T-helper 22 cell (primary cell): ENCODE data around the gene FSD1.
"Not testable (repeated sequence)": the region's sequence is repeated elsewhere in the genome, so short reads cannot be mapped to it uniquely, and the experiment has no call there.

ENCODE experiments used
- DNase-seq: peaks from one replicate; pipeline ENCODE4 v3.0.0-alpha.2; 2020; ENCODE audit warnings: low read depth

FSD1 gene

DNA sequence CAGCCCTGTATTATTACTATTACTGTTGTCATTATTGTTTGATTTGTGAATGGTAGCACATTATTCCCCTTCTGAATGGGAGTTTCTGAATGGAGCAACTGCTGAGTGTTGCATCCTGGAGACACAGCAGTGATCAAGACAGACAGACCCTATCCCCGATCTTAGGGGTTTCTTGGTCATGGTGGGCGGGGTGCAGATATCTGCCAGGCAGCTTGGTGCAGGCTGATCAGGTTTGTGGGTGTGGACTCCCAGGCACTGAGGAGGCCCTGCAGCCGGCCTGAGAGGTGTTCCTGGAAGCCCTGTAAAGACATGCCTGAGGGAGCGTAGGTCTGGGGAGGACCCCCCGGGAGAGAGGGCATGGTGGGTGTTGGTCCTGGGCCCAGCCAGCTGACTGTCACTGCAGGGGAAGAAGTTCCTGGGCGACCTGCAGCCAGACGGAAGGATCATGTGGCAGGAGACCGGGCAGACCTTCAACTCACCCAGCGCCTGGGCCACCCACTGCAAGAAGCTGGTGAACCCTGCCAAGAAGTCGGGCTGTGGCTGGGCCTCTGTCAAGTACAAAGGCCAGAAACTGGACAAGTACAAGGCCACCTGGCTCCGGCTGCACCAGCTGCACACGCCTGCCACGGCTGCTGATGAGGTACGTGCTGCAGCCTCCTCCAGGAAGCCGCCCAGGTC is 41.1 kb downstream of the FSD1 start:
- DNase-seq, result no peak

DNA sequence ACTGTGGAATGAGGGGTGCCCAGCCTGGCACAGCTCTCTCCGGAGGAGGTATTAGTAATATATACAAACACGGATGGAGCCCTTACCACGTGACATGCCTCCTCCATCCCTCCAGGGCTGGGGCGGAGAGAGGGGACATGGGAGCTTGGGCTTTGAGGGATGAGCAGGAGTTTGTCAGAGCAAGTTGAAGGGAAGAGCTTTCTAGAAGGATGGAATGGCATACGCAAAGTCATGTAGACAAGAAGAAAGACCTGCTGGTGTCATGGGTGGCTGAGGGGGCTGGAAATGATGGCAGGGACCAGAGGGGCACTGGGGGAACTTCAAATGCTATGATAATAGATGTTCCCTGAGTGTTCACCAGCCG is 41.6 kb downstream of the FSD1 start:
- no peak for DNase-seq

DNA sequence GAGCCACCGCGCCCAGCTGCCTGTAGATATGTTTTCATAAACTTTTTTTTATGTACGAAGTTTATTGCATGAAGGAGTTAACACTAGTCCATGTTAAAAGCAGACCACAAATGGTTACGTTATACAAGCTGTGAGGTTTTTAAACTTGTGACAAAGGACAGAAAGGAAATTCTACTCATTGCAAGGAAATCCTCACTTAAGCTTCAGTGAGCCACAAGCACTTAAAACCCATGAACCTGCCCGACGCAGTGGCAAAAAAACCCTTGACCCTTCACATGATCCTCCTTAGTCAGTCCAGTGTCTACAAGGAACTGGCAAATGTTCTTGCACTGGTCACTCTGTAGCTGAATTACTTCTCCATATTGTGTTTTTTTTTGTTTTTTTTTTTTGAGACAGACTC is 43.1 kb downstream of the FSD1 start:
- no peak for DNase-seq

DNA sequence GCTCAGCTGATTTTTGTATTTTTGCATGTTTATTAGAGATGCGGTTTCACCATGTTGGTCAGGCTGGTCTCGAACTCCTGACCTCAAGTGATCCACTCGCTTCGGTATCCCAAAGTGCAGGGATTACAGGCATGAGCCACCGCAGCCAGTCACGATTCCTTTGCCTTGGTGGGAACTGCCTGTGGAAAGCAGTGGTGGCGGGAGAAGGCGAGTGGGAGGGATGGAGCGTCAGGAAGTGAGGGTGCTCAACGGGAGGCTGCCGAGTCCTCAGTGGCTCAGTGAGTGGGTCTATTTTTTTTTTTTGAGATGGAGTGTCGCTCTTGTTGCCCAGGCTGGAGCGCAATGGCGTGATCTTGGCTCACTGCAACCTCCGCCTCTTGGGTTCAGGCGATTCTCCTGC is 44.8 kb downstream of the FSD1 start:
- DNase-seq, result not testable (repeated sequence)

DNA sequence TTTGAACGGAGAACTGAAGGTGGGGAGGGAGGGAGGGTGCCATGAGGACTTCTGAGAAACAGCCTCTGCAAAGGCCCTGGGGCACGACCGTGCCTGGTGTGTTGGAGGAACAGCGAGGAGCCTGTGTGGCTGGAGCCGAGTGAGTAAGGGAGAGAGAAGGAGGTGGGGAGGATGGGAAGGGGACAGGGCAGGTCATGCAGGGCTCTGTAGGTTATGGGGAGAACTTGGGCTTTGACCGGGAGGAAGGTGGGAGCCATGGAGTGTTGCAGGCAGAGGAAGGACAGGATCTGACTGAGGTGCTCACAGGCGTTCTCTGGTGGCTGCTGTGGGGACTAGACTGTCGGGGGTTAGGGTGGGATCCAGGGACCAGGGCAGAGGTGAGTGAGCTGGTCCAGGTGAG is 45.7 kb downstream of the FSD1 start:
- no peak for DNase-seq

DNA sequence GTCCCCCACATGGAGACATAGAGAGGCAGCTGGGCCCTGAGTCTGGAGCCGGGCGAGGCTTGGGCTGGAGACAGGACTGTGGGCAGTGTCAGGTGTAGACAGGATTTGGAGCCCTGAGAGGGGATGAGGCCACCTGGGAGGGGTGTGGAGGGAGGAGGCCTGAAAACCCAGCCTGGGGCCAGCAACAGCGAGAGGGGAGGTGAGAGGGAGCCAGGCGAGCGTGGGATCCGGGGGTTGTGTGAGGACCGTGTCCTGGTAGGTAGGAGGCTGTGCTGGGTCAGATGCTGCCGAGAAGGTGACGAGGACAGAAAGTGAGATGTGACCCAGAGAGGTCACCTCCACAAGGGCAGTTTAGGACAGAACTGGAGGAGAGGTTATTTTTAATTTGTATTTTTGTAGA is 46.3 kb downstream of the FSD1 start:
- no peak for DNase-seq

DNA sequence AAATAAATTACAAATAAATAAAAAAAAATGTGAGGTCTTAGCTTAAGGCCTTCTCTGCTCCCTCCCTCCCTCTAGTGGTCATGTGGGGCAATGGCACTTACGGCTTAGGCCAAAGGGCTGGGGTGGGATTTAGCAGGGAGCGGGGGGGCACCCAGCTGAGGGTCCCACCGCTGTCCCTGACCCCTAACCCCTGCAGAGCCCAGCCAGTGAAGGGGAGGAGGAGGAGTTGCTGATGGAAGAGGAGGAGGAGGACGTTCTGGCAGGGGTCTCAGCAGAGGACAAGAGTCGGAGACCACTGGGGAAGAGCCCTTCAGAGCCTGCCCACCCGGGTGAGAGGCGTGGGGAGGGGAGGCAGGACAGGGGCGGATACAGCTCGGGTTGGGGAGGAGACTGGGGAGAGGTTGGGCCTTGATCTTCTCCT is 48.3 kb downstream of the FSD1 start:
- DNase-seq, result no peak

DNA sequence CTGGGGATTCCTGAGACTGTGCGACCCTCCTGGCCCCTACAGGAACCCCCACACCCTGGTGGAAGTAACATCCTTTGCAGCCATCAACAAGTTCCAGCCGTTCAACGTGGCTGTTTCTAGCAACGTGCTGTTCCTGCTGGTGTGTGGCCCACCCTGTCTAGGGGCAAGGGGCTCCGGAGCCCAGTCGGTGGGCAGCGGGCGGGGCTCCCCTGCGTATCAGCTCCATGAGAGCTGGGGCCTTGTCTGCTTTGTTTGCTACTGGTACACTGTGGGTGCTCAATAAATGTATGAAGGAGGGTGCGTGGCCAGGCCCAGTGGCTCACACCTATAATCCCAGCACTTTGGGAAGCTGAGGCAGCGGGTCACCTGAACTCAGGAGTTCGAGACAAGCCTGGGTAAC is 49.9 kb downstream of the FSD1 start:
- DNase-seq, result no peak

DNA sequence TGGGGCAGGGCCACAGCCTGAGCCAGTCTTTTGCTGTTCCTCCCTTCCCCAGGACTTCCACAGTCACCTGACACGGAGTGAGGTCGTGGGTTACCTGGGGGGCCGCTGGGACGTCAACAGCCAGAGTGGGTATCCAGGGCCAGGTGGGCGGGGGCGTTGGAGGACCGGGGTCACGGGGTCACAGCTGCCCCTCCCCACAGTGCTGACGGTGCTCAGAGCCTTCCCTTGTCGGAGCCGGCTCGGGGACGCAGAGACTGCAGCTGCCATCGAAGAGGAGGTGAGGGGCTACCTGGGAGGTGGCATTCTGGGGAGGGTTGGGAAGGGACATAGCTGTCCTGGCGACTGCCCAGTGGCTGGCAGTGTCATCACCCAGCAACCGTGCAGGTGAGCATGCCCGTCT is 50.5 kb downstream of the FSD1 start:
- no peak for DNase-seq

DNA sequence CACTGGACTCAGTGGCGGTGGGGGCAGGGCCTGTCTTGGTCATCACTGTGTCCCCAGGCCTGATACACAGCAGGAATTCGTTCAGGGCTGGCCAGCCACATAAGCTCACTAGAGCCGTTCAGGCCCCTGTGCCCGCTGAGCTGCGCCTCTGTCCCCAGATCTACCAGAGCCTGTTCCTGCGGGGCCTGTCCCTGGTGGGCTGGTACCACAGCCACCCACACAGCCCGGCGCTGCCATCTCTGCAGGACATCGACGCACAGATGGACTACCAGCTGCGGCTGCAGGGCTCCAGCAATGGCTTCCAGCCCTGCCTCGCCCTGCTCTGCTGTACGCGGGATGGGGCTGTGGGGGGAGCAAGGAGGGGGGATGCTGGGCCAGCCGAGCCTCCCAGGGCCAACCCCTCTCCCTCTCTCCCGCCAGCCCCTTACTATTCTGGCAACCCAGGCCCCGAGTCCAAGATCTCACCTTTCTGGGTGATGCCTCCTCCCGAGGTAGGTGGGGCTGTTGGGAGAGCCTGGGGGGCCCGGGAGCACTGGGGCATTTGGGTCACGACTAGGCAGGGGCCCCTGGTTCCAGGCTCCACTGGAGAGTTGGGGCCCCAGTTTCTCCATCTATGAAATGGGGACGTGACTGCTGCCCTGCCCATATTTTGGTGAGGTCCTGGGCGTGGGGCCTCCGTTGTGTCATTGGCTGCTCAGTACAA is 52.8 kb downstream of the FSD1 start:
- no peak for DNase-seq

DNA sequence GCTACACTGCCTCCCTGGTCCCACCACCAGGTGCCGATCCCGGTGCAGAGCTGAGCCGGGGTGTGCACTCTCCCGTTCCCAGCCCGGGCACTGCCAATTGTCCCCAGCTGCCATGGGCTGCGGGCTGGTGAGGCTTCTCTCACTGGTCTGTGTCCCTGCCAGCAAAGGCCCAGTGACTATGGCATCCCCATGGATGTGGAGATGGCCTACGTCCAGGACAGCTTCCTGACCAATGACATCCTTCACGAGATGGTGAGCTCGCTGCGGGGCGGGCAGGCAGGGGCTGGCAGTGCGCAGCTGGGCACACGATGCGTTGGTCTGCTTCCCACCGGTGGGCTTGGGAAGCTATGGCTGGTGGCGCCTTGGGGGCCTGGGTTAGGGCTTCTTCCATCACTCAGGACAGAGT is 53.5 kb downstream of the FSD1 start:
- DNase-seq, result no peak

DNA sequence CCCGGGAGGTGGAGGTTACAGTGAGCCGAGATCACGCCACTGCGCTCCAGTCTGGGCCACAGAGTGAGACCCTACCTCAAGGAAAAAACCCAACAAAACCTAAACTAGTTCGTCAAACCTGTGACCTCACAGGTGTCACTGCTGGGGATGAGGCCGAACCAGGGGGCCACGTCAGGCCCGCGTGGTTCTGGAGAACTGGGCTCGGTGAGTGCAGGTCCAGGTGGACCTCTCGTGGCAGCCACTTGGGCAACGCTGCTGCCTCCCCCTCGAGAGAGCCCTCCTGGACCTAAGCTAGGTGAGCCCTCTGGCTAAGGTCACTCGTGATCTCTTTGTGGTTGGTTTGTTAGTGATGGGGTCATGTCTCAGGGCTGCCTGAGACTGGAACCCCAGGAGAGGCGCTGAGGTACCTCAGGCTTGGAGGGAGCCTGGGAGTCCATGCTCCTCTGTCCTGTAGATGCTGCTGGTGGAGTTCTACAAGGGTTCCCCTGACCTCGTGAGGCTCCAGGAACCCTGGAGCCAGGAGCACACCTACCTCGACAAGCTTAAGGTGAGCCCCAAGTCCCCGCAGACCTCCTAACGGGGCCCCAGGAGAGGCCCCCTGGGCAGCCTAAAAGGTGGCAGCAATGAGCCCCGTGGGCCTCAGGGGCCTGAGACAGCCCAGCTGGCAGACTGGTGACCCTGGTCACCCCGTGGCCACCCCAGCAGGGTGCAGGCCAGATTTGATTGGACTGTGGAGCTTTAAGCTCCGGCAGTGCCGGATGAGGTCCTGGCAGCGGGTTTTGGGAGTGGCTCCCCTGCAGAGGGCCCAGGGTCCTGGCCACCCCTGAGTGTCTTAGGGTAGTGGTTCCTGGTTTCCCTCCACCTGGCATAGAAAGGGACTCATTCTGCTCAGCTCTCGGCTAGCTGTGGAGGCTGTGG is 54.6 kb downstream of the FSD1 start:
- DNase-seq, result no peak

DNA sequence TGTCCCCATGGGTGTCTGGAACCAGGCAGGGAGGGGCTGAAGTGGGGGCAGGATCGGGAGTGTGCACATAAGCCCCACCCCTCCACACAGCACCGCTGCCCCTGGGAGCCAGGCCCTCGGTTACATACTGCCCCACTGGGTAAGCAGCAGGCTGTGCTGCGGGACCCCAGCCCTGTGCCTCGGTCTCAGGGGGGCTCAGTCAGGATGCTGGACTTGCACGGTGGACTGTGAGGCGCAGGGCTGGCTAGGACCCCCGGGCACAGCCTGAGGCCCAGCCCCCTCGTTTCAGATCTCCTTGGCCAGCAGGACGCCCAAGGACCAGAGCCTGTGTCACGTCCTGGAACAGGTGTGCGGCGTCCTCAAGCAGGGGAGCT is 55.2 kb downstream of the FSD1 start:
- DNase-seq, result no peak

DNA sequence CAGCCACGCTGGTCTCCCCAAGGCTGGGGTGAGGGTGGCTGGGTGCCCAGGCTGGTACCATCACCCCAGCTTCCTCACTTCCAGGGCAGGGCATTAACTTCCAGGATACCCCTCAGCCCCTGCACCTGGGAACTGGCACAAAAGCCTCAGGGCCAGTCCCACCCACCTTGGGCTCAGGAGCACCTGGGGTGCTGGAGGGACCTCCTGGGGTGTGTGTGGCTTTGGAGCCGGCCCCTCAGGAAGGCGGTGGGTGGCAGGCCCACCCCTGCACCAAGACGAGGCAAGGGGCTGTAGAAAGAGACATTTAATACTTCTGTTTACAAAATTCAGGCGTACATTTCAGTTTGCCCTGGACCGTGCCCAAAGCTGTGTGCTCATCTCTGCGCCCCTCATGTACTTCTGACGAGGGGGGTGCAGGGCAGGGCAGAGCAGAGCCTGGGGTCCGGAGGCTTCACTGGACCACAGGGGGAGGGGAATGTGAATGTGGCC is 55.7 kb downstream of the FSD1 start:
- DNase-seq, result no peak

DNA sequence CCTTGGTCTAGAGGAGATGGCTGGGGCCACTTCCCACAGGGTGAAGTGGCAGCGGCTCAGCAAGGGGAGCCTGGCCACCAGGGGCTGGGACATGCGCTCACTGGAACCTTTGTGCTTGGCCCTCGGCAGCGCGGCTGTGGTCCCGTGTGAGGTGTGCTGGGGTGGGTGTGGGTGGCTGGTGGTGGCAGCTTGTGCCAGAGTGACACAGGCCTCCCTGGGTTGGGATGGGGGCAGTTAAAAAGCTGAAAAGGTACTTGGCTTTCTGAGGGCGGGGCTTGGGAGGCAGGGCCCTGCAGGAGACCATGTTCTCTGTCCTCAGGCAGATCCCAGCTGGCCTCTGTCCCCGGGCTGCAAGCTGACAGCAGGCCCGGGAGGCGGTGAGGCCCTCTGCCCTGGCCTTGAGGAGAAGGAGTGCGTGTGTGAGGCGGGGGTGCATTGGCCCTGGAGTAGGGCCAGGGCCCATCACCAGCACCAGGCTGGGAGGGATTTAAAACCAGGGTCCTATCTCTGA is 56.3 kb downstream of the FSD1 start:
- no peak for DNase-seq

DNA sequence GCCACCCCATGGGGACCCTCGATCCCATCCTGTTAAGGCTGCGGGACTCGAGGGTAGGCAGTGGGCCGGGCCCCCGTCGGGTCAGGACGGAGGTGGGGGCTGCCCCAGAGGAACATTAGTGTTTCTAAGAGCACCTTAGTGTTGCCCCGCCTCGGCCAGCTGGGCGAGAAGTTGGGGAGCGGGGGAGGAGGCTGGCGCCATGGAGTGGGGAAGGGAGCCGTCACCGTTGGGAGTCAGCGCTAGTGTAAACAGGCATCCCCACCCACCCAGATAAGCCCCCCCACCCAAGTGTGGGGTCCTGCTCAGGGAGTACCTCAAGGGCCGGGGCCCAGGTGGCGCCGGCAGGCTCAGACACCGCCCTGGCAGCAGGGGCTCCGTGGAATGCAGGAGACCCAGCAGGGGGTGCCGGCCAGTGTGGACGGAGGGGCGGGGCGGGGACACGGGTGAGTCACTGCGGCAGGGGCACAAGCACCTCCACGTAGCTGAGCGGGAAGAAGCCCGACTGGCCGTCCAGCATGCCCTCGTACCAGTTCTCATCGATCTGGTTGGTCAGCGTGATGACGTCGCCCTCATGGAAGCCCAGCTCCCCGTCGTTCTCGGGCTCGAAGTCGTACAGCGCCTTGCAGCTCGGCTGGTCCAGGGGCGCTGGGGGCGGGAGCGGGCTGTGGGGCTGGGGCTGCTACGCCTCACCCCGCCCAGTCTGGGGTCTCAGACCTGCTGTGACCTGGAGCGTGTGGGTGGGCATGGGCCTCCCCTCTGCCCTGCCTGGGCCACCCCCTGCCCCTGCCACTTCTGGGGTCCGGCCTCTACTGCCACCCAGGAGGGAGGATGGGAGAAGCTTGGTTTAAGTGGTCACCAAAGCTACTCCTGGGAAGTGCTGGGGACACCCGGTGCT is 57.0 kb downstream of the FSD1 start:
- no peak for DNase-seq

DNA sequence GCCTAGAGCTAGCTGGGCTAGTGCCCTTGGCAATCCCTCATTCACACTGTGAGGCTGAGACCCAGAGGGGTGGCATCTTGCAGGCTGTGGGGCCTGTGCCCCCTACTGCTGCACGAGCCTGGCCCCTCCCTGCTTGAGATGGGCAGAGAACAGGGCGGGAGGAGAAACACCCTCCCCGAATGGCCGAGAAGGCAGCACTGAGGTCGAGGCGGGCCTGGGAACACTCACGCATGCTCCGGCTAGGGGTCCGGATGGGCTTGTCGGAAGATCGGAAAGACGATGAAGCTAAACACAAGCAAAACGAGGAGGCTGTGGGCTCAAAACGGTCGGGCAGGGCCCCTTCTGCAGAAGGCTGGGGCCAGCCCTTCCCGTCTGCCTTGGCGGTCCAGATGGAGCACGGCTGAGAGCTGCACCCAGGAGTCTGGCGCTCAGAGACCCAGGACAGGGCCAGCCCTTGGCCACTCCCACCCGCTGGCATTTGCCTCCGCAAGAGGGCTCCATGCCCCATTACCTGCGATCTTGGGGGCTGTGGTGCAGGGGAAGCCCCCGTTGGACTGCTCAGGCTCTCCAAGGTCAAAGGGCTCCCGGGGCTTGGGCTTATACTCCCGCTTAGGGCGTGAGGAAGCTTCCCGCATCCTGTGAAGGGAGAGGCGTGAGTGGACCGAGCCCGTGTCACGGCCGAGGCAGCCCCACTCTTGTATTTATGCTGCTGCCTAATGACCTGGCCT is 57.9 kb downstream of the FSD1 start:
- DNase-seq, result no peak

DNA sequence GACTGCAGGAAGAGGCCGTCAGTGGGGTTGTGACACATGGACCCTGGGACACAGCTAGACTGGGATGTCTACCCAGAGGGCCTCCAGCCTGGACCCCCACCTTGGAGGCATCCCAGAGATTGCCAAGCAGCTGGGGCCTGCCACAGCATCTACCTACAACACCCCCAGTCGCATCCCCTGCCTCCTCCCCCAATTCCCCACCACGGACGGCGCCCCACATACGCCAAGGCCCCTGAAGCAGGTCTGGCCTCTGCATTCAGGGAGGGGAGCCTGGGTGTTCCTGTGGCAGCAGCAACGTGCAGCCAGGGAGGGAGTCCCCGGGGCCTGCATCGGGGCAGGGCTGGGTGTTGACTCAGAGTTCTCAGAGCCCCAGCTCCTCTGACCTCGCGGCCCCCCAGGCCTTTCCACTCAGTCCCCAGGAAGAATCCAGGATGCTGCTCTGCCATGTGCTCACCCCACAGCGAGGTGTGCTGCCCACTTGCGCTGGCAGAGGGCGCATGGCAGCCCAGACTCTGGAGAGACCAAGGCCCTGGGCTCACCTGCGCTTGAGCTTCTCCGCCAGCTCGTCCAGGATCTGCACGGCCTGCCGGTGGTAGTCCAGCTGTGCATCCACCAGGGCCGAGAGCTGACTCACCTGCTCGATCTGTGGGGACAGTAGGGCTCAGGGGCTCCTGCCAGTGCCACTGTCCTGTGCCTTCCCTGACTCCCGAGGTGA is 58.6 kb downstream of the FSD1 start:
- no peak for DNase-seq

DNA sequence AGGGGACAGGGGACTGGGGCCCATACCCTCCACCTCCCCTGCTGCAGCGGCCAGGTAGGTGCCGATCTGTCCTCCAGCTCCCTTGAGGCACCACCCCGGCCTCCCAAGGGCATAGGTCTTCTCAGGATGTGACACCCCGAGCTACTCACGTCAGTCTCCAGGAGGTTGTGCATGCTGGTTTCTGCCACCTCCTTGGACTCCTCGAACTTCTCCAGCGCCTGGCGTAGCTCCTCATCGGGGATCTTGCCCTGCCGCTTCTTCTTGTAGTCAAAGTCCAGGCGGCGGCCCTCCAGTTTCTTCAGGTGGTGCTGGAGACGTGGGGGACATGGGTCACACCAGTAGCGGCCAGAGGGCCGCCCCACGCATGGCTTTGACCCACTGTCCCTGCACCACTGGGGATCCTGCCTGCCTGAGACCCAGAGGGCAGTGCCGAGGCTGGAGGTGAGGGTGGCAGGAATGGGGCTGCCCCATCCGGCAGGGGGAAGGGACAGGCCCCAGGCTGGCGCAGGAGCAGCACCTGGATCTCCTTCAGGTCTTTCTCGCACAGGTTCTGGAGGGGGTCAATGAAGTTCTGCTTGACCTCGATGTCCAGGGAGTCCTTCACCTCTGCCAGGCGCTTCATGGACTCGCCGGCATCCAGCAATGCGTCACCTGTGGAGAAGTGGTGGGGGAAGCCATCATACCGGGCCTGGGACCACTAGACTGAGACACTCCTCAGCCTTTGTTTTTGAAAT is 59.3 kb downstream of the FSD1 start:
- no peak for DNase-seq

DNA sequence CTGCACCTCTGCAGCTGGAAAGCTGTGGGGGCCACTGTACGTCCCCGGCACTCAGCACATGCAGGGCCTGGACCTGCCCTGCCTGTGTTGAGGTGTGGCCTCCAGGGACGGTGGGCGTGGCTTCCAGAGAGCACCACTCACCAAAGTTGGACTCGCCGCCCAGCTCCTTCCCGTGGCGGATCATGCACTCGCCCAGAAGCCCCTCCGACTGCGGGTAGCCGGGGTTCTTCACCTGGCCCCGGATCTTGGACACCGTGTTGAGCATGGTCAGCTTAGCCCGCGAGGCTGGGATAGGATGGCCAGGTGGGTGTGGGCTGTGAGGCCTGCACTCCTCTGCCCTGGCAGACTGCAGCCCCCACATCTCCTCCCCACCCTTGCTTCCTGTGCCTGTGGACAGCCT is 60.9 kb downstream of the FSD1 start:
- no peak for DNase-seq
